Loucy (cell line): ENCODE measurements around the gene NANOS3.

Experiments
- EZH2phosphoT487 ChIP-seq: fragments of 200-600 bp; IDR thresholded peaks from 2 replicates; pipeline ENCODE4 v1.6.1; 2018; ENCODE audit warnings: antibody characterized with exemption, mild to moderate bottlenecking, moderate library complexity, borderline replicate concordance
- TF ChIP-seq, protein P1 (sequence below): fragments of 200-600 bp; sonication (generic); conservative IDR thresholded peaks from 2 replicates; pipeline ENCODE4 v1.5.1; 2014; ENCODE audit warnings: mild to moderate bottlenecking, antibody characterized with exemption, low read length

DNA sequence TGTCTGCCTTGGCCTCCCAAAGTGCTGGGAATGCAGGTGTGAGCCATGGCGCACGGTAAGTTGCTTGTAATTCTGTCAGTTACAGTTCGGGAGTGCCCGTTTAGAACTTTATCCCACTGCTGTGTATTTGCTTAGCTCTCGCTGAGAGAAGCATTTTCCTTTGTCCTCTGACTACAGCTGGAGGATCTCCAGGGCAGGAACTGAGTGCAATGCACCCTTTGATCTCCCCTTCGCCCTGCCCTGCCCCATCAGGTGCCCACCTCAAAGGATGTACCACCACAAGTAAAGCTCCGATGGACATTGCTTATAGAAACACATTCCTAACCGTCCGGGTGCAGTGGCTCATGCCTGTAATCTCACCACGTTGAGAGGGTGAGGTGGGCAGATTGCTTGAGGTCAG is 22.5 kb downstream of the NANOS3 start:
- TF ChIP-seq, protein P1, sequence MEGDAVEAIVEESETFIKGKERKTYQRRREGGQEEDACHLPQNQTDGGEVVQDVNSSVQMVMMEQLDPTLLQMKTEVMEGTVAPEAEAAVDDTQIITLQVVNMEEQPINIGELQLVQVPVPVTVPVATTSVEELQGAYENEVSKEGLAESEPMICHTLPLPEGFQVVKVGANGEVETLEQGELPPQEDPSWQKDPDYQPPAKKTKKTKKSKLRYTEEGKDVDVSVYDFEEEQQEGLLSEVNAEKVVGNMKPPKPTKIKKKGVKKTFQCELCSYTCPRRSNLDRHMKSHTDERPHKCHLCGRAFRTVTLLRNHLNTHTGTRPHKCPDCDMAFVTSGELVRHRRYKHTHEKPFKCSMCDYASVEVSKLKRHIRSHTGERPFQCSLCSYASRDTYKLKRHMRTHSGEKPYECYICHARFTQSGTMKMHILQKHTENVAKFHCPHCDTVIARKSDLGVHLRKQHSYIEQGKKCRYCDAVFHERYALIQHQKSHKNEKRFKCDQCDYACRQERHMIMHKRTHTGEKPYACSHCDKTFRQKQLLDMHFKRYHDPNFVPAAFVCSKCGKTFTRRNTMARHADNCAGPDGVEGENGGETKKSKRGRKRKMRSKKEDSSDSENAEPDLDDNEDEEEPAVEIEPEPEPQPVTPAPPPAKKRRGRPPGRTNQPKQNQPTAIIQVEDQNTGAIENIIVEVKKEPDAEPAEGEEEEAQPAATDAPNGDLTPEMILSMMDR = no peak
- TF ChIP-seq EZH2phosphoT487 = no peak
